Islet precursor cell (in vitro differentiated cells): ENCODE data around the gene PLCD1.
"Not testable (repeated sequence)": the region's sequence is repeated elsewhere in the genome, so short reads cannot be mapped to it uniquely, and the experiment has no call there.

Experiments
- DNase-seq: peaks from one replicate; pipeline ENCODE4 v3.0.0-alpha.2; 2018

Gene PLCD1

DNA sequence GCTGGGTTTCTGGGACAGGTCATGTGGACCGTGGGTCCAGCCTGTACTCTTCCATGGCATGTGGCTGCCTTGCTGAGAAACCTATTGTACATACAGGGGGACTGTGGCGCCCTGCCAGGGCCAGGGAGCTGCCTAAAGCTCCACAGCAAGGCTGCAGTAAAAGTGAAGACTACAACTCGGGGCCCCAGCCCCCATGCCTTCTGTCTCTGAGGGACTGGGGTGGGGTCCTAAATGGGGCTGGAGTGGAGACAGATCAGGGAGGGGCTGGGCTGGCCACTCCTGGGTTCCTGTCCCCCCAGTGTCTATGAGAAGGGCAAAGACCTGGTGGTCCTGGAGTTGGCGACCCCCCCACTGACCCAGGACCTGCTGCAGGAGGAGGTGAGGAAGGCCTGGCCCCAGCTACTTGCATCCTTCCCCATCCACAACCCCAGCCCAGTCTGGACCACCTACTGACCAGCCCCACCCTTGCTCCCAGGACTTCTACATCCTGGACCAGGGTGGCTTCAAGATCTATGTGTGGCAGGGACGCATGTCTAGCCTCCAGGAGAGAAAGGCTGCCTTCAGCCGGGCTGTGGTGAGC lies 31.6 kb downstream of the PLCD1 start:
- no peak for DNase-seq

DNA sequence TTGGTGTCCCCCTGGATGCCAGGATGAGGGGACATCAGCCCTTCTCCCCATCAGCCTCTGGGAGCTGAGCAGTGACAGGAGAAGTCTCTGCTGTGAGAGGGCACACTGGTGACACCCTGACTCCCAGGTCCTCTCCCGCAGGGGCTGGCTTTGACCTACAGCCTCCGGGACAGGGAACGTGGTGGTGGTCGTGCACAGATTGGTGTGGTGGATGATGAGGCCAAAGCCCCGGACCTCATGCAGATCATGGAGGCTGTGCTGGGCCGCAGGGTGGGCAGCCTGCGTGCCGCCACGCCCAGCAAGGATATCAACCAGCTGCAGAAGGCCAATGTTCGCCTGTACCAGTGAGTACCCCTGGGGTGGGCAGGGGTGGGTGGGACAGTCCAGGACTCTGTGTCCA lies 32.1 kb downstream of the PLCD1 start:
- DNase-seq = no peak

DNA sequence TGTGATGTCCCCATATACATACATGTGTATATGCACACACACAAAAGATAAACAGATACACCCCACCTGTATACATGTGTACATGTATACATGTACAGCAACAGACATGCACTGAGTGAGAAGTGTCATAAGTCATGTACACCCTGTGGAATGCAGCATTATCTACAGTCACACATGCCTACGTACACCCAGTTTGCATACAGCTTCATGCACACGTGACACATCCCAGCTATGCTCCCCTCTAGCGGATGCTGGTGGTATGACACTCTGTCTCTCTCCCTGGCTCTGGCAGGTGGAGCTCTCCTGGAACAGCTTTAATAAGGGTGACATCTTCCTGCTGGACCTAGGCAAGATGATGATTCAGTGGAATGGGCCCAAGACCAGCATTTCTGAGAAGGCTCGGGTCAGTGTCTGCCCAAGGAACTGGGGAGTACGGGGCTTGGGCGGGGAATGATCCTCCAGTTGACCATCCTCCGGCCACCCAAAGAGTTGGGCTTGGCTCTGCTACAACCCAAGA lies 32.6 kb downstream of the PLCD1 start:
- DNase-seq = peak; percentile 93

DNA sequence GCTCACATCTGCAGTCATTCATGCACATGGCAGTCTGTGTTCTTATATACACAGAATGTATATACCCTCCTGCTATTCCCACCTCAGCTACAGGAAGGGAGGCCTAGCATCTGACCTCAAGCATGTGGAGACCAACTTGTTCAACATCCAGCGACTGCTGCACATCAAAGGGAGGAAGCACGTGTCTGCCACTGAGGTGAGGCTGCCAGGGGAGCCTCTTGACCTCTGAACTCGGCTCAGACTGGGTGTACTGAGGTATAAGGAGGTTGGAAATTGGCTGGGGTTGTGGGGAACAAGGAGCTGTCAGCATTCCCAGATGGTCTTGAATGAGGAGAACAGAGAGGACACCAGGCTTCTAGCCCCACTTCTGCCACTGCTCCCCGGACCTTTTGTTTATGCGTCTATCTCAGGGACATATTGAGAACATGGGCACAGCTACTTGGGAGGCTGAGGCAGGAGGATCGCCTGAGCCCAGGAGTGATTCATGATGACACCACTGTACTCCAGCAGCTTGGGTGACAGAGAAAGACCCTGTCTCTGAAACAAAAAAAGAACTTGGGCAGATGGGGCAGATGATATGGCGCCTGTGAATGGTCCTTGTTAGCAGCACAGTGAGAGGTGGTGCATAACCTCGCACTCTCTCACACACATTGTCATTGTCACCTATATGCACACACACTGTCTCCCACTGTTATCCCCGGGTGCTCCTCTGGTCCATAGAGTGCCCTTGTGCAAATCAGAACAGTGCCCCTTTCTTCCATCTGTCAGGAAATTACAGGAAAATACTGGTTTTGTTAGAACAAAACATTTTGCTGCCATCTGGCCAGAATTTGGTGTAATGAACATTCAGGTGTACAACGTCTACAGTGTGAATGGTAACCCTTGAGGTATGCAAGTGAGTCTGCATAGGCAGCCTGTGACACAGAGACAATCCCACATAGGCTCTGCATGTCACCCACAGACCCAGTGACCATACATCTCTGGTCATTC lies 33.5 kb downstream of the PLCD1 start:
- no peak for DNase-seq

DNA sequence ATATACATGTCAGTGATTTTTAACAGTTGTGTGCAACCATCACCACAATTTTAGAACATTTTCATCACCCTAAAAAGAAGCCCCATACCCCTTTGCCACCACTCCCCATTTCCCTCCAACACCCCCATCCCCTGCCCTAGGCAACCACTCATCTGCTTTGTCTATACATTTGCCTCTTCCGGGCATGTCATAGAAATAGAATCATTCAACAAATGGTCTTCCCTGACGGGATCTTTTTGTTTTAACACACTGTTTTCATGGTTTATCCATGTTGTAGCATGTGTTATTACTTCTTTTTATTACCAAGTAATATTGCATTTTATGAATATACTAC lies 34.8 kb downstream of the PLCD1 start:
- DNase-seq = no peak

DNA sequence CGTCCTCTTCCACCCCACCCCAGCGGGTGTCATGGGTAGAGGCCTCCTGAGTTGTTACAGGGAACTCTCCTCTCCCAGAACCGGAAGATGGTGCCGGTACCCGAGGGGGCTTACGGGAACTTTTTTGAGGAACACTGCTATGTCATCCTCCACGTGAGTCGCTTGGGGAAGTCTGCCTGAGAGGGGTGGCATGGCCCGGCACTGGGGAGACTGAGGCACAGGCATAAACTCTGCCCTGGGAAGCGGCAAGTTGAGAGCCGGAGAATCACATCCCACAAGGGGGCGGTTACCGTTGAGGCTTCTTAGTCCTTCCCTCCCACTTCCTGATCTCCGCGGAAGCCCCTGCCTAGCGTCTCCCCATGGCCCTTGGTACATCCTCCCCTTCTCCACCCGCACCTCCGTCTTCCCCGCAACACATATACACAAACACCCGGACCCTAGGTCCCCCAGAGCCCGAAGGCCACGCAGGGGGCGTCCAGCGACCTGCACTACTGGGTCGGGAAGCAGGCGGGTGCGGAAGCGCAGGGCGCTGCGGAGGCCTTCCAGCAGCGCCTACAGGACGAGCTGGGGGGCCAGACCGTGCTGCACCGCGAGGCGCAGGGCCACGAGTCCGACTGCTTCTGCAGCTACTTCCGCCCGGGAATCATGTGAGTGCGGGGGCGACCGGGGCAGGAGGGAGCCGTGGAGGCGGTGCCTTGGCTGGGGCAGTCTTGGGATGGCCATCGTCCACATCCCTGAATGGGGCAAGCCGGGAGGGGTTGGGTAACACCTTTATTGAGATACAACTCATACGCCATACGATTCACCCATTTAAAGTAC lies 35.4 kb downstream of the PLCD1 start:
- peak; percentile 82 for DNase-seq

DNA sequence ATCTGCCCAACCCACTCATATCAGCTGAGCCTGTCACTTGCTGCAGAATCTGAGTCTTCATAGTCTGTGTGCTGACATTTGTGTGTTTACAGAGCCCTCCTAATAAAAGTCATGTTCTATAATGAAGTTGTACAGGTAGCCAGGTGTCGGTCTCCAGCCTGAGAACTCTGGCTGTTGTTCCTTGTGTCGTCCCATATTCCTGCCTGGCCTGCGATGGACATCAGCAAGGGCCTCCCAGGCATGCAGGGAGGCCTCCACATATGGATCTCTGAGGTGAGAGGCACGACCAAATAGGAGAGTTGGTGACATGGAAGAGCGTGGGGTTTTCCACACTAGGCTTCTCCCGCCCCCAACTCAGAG lies 36.0 kb downstream of the PLCD1 start:
- DNase-seq = no peak

DNA sequence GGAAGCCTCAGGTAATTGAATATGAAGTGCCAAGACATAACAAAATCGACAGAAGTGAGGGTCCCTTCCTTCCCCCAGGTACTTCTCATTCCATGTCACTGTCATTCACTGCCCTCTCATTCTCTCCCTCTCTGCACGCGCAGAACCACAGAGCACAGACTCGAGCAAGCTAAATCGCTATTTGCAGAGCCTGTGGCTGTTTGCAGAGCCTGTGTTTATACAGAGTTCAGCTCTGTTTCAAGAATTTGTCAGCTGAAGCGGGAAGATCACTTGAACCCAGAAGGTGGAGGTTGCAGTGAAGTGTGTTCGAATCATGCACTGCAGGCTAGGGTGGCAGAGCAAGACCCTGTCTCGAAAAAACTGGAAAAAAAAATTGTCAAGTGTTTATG lies 36.4 kb downstream of the PLCD1 start:
- no peak for DNase-seq

DNA sequence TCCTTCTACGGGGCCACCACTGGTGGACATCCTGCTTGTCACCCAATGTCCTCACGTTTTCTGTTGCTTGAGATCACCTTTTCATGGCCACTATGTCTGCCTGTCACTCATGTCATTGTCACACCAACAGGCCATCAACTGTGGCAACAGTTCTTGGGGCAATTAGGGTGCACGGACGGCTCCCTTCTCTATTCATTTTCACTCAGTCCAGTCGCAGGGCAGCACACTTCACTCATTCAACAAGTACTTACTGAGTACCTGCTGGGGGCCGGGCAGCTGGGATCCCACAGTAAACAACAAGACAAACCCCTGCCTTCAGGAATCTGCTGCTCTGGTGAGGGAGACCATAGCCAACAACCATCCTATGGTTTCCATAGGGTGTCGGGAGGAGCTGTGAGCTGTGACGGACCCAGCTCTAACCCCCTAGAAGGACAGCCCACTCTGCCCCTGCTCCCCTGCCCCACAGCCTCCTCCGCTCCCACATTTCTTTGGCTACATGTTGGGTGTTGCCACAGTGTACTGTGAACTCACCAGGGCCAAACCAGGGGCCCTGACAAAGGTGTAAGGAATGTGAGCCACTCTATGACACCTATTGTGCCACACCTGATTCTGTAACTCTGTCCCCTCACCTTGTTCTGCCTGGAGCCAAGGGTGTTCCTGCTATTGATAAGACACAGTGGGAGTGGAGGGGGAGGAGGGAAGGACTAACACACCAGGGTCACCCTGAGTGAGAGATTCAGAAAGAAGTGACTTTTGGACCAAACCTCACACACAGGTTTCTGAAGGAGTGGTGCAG lies 37.0 kb downstream of the PLCD1 start:
- peak; percentile 48 for DNase-seq

DNA sequence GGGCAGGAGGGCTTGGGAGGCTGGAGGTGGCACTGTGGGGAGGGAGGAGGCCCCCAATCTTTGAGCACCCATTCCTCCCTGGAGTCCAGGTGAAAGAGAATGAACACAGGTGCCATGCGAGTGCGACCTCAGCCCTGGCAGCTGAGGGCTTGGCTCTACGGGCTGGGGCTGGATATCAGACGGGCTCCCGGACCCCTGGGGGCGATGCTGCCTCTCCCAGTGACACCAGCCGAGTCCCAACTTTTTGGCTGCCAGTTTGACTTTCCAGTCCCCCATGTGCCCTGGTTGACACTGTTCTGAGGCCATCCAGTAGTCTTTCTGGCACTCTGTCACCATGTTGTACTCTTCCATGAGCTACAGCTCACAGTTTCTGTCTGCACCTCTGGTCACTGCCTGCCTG lies 37.6 kb downstream of the PLCD1 start:
- DNase-seq = peak; percentile 36

DNA sequence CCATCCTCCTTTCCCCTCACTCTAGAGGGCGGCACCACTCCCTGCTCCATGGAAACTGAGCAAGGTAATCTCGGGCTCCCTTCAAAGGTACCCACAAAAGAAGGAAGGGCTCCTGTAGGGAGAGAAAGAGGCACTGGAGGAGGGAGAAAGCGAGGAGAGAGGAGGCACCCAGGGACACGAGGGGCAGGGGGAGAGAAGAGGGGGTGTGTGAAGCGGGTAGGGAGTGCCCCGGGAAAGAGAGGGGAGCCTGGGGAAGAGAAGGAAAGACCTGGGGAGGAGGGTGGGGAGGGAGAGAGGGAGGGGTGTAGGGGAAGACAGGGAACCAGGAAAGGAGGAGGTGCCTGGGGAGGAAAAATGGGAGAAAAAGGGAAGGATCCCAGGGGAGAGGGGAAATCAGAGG lies 38.3 kb downstream of the PLCD1 start:
- DNase-seq = peak; percentile 15

DNA sequence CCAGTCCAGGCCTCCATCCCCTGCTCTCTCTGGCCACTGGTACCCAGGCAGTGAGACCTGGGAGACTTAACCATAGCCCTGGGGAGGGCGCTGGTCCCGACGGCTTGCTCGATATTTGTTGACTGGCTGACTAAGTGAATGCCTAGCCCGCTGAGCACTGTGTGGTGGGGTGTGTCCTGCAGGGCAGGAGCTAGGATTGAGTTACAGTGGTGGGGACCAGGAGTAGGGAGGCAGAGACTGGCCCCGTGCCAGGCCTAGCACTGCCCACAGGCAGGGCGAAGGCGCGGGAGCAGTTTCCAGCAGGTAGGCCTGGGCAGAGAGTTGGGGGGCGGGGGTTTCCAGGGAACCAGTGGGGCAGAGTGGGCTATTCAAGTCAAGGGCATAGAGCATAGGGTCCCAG lies 38.9 kb downstream of the PLCD1 start, which contains the start of gene VILL:
Gene VILL (plus strand): TSS at position 260 of the 400 bp plus-strand sequence. CDS start 2,887 bp downstream, outside the sequence.
- DNase-seq = peak; percentile 52

DNA sequence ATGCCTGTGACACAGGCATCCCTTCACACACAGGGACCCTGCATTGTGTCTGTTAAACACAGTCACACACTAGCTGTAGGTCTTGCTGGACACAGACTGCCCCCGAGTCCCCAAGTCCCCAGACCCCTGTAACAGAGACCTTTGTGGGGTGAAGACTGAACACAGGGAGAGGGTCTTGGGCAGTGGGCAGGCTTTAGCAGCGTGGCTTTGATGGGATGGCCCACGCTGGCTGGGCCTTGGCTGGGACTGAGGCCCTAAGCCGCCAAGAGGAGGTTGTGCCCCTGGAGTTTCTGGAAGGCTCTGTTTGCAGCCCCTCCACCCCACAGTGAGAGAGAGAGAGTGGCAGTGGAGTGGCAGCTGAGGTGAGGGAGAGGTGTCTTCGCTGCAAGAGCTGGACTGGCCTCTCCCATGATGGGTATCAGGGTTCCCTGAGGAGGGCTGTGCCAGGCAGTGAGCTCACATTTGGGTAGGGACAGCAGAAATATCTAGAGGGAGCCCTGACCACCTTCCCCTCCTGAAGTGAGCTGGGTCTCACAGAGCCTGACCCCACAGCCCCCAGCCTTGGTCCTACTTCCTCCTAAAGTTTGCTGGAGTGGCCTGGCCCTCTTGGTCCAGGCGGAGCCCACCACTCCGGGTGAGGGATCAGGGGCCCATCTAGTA lies 39.5 kb downstream of the PLCD1 start:
- no peak for DNase-seq

DNA sequence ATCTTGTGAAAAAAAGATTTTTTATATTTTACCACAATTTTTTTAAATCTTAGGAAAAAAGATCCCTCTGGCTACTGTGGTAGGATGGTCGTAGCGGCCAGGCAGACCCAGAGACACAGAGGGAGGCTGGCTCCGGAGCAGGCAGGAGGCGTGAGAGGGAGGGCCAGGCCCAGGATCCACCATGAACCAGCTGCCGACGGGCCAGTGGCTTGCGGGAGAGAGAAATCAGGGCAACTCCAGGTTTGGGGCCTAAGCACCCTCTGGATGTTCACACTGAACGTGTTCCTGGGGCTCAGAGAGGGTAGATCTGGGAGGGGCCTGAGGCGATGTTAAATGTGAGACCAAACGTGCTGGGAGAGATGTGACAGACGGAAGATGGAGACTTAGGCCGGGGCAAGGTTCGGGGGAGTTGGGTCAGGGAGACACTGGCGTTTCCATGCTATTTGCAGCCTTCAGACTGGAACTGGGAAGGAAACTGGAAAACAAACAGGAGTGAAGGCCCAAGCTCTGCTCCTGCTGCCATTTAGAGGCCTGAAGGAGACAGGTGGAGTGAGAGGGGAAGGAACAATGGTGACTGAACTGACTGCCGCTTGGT lies 40.4 kb downstream of the PLCD1 start:
- DNase-seq = no peak

DNA sequence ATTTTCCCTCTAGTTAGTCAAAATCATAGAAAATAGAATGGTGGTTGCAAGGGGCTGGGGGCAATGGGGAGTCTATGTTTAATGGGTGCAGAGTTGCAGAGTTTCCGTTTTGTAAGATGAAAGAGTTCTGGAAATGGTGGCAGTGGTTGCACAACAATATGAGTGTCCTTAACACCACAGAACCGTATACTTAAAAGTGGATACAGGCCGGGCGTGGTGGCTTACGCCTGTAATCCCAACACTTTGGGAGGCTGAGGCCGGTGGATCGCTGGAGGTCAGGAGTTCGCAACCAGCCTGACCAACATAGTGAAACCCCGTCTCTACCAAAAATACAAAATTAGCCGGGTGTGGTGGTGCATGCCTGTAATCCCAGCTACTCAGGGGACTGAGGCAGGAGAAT lies 41.1 kb downstream of the PLCD1 start:
- DNase-seq = not testable (repeated sequence)

DNA sequence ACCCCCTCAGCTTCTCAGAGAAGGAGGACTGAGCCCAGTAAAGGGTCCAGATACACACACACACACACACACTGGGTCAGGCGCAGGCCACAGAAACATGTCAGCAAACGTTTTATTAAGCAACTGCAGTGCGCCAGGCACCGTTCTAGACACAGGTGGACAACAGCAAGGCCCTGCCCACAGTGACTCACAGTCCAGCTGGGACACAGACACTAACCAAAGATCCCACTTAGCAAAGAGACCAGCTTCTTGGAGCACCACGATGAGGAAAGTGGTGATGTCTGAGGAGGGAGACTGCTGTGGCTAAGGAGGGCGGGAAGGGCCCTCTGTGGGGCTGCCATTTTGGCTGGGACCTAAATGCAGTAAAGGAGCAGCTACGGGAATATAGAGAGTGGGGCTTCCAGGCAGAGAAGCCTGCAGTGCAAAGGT lies 41.7 kb downstream of the PLCD1 start:
- peak; percentile 49 for DNase-seq

DNA sequence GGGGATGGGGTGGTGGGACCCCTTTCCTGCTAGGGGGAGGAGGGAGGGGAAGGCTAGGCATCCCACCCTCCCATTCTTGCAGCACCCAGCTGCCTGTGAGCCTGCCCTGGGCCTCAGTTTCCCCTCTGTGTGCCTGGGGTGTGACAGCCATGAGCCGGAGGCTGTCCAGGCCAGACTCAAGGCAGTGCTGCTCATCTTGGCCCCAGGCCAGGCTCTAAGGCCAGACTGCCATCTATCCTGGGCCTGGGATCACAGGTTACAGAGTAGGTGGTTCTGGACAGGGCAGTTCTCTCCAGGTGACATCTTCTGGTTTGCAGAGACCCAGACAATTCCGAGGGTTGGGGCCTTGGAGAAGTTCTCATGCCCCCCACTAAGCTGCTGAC lies 42.1 kb downstream of the PLCD1 start:
- peak; percentile 41 for DNase-seq

DNA sequence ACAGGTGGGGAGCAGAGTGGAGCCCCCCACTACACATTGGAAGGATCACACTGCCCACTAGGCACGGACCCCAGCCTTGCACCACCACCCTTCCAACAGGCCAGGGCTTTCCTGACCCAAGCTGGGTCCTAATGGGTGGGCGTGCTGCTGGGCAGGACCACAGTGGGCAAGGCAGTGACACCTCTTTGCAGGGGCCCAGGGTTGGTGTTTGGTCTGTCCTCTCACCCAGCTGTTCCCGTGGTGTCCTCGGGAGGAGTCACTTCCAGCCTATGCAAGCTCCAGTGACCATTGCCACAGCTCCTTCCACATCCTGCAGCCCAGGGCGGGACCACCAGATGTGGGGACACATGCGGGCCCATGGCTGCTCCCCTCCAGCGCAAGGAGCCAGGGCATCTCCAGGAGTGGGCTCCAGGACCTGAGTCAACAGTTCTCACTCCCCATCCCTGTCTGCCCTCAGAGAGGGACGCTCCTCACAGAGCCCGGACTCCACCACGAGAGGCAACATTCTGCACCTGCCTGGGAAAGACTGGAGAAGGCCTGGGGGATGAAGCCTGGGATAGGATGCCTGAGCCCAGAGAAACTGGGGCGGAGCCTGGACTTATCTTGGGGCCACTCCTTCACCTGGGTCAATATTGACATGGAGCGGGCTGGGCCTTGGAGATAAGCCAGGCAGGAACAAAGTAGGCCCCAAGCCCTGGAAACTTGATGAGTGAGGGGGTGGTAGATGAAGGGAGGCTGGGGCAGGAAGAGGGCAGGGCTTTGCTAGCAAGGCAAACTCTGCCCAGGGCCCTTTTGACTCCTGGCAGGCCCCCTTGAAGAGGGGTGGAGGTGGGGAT lies 42.7 kb downstream of the PLCD1 start:
- peak; percentile 50 for DNase-seq

DNA sequence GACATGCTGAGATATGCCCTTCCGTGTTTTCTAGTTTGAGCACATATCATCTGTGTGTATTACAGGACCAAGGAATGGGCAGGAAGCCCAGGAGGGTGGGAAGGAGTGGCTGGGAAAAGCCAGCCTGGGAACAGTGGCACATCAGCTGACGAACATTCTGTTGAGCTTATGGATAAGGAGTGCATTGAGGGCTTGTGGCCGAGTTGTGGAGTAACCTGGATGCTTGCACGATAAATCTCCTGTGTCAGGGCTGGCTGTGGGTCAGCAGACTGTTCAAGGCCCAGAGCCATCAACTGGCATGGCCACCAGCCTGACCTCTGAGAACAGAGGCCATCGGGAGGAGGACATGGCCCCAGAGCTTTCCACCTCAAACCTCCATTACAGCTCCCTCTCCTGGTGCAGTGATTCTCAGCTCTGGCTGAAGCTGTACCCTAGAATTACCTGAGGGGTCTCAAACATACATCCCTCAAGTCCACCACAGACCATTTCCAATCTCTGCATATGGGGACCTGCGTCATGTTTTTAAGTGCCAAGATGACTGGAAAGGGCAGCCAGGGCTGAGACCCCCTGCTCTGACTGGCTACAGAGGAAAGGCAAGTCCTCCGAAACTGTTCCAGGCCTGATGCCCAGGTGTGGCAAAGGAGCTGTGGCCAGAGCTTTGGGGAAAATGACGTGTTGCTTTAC lies 43.7 kb downstream of the PLCD1 start:
- DNase-seq = peak; percentile 40

DNA sequence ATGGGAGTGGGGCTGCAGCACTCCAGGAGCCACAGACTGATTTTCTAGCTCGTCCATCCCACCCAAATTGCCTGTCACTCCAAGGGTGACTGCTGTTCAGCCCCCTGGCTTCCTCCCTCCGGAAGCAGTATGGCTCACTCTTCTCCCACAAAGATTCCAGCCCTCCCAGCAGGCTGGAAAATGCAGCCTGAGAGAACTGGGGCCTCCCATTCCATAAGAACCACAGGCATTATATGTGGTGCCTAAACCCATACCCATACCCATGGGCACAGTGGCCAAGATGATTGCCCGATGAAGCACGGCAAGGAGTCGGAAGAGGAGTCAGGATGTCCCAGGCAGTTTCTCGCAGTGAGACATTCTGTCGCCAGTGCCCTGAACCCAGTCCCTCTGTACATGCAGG lies 44.8 kb downstream of the PLCD1 start:
- no peak for DNase-seq
